Fibroblast of skin of right quadriceps (primary cell): Measurements from ENCODE around the gene PABPC1L2B.
"Not testable (repeated sequence)": the region's sequence is repeated elsewhere in the genome, so short reads cannot be mapped to it uniquely, and the experiment has no call there.

Experiments
- DNase-seq: peaks from one replicate; pipeline ENCODE4 v3.0.0-alpha.2; 2013

Gene PABPC1L2B

DNA sequence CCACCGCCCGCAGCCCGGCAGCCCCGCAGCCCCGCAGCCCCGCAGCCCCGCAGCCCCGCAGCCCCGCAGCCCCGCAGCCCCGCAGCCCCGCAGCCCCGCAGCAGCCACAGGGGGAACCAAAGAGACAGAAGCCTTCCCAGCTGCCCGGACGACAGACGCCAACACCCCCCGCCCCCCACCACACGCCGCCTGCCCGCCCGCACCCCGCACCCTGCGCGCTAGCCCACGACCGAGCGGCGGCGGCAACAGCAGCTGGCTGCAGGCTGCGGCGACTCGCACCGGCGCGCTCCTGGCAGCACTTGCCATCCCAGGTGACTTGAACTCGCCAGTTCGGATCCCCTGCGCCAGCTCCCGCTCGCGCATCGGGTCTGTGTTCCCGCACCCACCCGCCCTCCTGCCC is at the start of gene PABPC1L2B:
PABPC1L2B (plus strand) TSS at position 207 of the 400 bp plus-strand sequence. CDS start 704 bp downstream, outside the sequence.
- not testable (repeated sequence) for DNase-seq

DNA sequence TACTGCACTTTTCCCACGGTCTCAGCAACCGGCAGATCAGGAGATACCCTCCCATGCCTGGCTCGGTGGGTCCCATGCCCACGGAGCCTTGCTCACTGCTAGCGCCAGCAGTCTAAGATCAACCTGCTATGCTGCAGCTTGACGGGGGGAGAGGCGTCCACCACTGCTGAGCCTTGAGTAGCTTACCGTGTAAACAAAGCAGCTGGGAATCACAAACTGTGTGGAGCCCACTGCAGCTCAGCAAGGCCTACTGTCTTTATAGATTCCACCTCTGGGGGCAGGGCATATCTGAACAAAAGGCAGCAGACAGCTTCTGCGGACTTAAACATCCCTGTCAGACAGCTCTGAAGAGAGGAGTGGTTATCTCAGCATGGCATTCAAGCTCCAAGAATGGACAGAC is 42.8 kb upstream of the PABPC1L2B start:
- DNase-seq = not testable (repeated sequence)

DNA sequence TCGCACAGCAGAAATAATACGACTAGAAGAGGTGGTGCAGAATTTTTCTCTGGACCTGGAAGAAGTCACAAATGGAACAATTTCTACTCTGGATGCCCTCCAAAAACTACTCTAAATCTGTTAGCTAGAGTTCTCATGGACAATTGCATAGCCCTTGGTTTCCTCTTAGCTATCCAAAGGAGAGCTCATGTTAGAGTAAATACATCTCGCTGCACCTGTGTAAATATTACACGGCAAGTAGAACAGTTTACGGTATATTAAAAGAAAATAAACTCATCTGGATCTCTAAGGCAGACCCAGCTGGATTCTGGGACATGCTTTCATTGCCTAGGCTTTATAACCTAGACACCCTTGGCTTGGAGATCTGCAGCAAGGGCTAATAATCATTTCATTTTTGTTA is 30.9 kb upstream of the PABPC1L2B start:
- DNase-seq = not testable (repeated sequence)

DNA sequence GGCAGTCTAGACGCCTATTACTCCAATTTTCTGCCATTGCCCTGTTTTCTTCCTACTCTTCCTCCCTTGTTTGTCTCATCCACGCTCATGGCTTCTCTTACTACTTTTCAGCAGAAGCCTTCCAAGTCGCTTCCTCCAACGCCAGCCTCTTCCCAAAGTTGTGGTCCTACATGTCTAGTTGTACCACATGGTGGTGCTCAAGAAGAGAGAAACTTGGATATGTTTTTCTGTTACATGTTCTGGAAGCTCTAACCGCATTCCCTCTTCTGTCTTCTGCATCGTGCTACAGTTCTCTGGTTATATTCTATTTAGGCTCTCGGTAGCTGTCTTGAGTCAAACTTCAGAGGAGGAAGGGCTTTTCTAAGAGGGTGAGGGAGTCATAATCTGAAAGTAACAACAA is 27.9 kb upstream of the PABPC1L2B start:
- DNase-seq = not testable (repeated sequence)

DNA sequence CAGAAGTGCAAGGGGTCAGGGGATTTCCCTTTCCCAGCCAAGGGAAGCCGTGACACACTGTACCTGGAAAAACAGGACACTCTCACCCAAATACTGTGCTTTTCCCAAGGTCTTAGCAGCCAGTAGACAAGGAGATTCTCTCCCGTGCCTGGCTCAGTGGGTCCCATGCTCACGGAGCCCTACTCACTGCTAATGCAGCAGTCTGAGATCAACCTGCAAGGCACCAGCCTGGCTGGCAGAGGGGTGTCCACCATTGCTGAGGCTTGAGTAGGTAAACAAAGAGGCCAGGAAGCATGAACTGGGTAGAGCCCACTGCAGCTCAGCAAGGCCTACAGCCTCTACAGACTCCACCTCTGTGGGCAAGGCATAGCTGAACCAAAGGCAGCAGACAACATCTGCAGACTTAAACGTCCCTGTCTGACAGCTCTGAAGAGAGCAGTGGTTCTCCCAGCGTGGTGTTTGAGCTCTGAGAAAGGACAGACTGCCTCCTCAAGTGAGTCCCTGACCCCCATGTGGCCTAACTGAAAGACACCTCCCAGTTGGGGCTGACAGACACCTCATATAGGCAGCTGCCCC is 21.8 kb upstream of the PABPC1L2B start:
- not testable (repeated sequence) for DNase-seq

DNA sequence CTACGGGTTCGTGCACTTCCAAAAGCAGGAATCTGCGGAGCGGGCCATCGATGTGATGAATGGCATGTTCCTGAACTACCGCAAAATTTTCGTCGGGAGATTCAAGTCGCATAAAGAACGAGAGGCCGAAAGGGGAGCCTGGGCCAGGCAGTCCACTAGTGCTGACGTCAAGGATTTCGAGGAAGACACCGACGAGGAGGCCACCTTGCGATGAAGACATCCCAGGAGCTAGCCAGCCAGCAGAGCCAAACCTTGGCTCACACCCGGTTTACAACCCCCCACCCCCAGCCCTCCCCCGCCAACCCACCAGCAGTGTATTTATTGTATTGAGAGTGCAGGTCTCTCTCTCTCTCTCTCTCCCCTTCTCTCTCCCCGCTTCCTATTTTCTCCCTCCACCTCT is 1.3 kb downstream of the PABPC1L2B start:
- not testable (repeated sequence) for DNase-seq

DNA sequence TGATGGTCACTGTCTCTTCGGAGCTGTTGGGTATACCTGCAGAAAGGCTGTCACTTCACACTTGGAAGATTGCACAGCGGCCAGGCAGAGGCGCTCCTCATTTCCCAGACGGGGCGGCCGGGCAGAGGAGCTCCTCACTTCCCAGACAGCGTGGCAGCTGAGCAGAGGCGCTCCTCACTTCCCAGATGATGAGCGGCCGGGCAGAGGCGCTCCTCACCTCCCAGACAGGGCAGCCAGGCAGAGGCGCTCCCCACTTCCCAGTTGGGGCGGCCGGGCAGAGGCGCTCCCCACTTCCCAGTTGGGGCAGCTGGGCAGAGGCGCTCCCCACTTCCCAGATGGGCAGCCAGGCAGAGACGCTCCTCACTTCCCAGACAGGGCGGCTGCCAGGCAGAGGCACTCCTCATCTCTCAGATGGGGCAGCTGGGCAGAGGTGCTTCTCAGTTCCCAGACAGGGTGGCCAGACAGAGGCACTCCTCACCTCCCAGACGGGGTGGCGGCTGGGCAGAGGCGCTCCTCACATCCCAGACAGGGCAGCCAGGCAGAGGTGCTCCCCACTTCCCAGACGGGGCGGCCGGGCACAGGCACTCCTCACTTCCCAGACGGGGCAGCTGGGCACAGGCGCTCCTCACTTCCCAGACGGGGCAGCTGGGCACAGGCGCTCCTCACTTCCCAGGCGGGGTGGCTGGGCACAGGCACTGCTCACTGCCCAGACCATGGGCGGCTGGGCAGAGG is 18.8 kb downstream of the PABPC1L2B start:
- no peak for DNase-seq

DNA sequence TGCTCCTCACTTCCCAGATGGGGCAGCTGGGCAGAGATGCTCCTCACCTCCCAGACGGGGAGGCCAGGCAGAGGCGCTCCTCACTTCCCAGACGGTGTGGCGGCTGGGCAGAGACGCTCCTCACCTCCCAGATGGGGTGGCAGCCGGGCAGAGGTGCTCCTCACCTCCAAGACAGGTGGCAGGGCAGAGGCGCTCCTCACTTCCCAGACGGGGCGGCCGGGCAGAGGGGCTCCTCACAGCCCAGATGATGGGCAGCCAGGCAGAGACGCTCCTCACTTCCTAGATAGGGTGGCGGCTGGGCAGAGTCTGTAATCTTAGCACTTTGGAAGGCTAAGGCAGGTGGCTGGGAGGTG is 19.3 kb downstream of the PABPC1L2B start:
- not testable (repeated sequence) for DNase-seq

DNA sequence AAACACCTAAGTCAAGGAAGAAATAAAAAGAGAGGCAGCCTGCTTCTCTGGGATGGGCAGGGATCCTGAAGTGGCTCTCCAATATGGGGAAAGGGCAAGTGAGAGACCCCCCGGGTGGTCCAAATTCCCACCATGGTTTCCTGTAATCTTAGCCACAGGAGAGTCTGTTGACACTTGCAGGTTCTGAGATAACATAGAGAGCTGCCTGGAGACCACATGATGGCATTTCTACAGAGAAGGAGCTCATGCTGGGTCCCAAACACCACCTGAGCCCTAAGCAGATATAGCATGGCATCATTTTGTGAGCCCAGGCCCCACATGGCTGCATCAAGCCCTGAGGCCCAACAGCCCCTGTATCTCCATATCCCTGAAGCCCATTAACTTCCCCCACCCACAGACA is 26.1 kb downstream of the PABPC1L2B start:
- no peak for DNase-seq
